SJCRH30 (cell line): ENCODE measurements around the gene CDK1. TPM values are rescaled to one million over a fixed set of nuclear protein-coding genes. Genes with fewer than 3 reads are reported as not detected.
A peak's percentile ranks its signal among the peaks of the same experiment; 100 is the strongest.

Experiments used
- DNase-seq, 2 experiments: peaks; one replicate each; pipeline ENCODE4 v3.0.0-alpha.2; 2015 to 2020
- H3K27ac ChIP-seq: fragments of 250-450 bp; sonication (Bioruptor Pico); 2 replicates; pipeline ENCODE4 v1.5.1; 2020; ENCODE audit warnings: mild to moderate bottlenecking, moderate library complexity
- H3K27me3 ChIP-seq: fragments of 250-450 bp; sonication (Bioruptor Pico); 2 replicates; pipeline ENCODE4 v1.5.1; 2020; ENCODE audit warnings: mild to moderate bottlenecking, moderate library complexity
- H3K36me3 ChIP-seq: fragments of 250-450 bp; sonication (Bioruptor Pico); 2 replicates; pipeline ENCODE4 v1.5.1; 2020; ENCODE audit warnings: mild to moderate bottlenecking, moderate library complexity
- H3K4me1 ChIP-seq: fragments of 250-450 bp; sonication (Bioruptor Pico); 2 replicates; pipeline ENCODE4 v1.5.1; 2020; ENCODE audit warnings: mild to moderate bottlenecking, moderate library complexity
- H3K4me3 ChIP-seq: fragments of 250-450 bp; sonication (Bioruptor Pico); 2 replicates; pipeline ENCODE4 v1.5.1; 2020; ENCODE audit warnings: mild to moderate bottlenecking, moderate library complexity
- H3K9me3 ChIP-seq: fragments of 250-450 bp; sonication (Bioruptor Pico); replicated peaks from 2 replicates; pipeline ENCODE4 v1.5.1; 2020; ENCODE audit warnings: mild to moderate bottlenecking, moderate library complexity
- total RNA-seq: library from RNA; depleted of rRNA; stranded (reverse); fragments of >200 nt; shearing (Covaris generic); gene quantifications from 2 replicates; pipeline ENCODE4 v1.2.3, GENCODE V29; 2014

Gene CDK1
- total RNA-seq, 1 experiment from 2014 or later, result 209 TPM

DNA sequence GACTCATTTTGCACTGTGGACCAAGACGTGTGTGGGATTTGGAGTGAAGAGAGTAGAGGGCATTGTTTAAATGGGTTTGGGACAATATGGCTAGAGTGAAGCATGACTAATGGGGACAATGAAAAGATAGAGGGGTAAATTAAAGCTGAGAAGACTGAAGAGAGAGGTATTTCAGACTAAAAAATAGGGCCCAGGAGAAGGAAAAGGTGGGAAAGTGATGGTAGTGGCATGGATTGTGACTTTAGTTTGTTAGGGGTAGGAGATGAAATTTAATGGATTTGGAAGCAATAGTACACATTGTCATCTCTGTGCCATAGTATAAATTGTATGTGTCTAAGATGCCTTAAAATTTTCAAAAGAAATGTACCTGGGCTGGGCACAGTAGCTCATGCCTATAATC lies 18.2 kb downstream of the CDK1 start:
- Histone ChIP-seq H3K4me1 (no peaks in the 10 kb centered on the region), H3K27ac (no peak overlapping the region), H3K27me3 (no peaks in the 10 kb centered on the region), H3K9me3 (no peaks in the 10 kb centered on the region), H3K4me3 (no peak overlapping the region), H3K36me3 (peaks cover 64% of the 10 kb centered on the region)
- no peak for DNase-seq

DNA sequence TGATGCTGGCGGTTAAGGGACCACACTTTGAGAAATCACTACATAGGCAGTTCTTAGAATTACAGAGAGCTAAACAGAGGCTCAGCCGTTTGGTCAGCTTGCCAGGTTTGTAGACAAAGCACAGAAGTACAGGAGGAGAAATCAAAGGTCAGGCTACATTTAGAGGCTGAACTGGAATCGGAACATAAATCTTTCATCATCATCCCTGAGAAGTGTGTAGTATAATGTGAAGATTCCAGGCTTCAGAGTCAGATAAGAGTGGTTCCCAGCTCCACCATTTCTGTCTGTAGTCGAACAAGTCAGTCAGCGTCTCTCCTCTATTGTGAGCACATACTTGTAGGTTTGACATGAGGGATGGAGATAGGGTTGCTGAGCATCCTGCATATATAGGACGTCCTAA lies 18.9 kb downstream of the CDK1 start:
- DNase-seq, result no peak
- H3K36me3 ChIP-seq, result peaks cover 59% of the 10 kb centered on the region

GRCh38 chr10:60798031-60798430 lies 19.8 kb downstream of the CDK1 start:
- no peaks in the 10 kb centered on the region for H3K4me1 ChIP-seq
- no peak overlapping the region for H3K4me3 ChIP-seq
- peaks cover 51% of the 10 kb centered on the region for H3K36me3 ChIP-seq
- H3K27me3 ChIP-seq, result no peaks in the 10 kb centered on the region
- H3K9me3 ChIP-seq, result no peaks in the 10 kb centered on the region
- no peak overlapping the region for H3K27ac ChIP-seq
- DNase-seq, result no peak

More for the DNA sequence above, 18.9 kb downstream of the CDK1 start:
- Histone ChIP-seq H3K4me1 (no peaks in the 10 kb centered on the region), H3K4me3 (no peak overlapping the region), H3K9me3 (no peaks in the 10 kb centered on the region), H3K27me3 (no peaks in the 10 kb centered on the region), H3K27ac (no peak overlapping the region)

GRCh38 chr10:60798870-60799269 lies 20.6 kb downstream of the CDK1 start:
- H3K4me3 ChIP-seq, result no peak overlapping the region
- H3K27ac ChIP-seq, result no peak overlapping the region
- H3K9me3 ChIP-seq, result no peaks in the 10 kb centered on the region
- peaks cover 43% of the 10 kb centered on the region for H3K36me3 ChIP-seq
- DNase-seq, result no peak
- no peaks in the 10 kb centered on the region for H3K4me1 ChIP-seq
- no peaks in the 10 kb centered on the region for H3K27me3 ChIP-seq

- Histone ChIP-seq H3K4me1 (no peaks in the 10 kb centered on the region), H3K4me3 (no peak overlapping the region), H3K27me3 (no peaks in the 10 kb centered on the region), H3K27ac (no peak overlapping the region), H3K36me3 (peaks cover 30% of the 10 kb centered on the region), H3K9me3 (no peaks in the 10 kb centered on the region)
- DNase-seq, result no peak
Observed at GRCh38 chr10:60799971-60800650, 21.8 kb downstream of the CDK1 start.

DNA sequence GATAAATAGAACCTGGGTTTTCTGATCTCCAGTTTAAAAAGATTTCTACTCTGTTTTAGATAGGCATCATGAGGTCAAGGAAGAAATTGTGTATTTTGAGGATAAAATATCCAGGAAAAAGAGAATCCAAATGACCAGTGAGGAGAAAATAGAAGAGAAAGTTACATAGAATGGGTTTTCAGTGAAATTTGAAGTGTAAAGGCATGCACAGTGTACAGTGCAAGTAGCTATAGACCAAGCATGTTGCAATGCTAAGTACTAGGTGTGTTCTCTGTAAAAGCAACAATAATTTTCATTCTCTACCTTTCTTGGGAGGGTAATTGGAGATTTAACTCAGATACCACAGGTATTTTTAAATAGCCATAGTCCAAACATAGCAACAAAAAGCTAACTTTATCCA lies 22.6 kb downstream of the CDK1 start:
- Histone ChIP-seq H3K9me3 (no peaks in the 10 kb centered on the region), H3K27ac (no peak overlapping the region), H3K4me1 (no peaks in the 10 kb centered on the region), H3K36me3 (peaks cover 24% of the 10 kb centered on the region), H3K4me3 (no peak overlapping the region), H3K27me3 (no peaks in the 10 kb centered on the region)
- no peak for DNase-seq

DNA sequence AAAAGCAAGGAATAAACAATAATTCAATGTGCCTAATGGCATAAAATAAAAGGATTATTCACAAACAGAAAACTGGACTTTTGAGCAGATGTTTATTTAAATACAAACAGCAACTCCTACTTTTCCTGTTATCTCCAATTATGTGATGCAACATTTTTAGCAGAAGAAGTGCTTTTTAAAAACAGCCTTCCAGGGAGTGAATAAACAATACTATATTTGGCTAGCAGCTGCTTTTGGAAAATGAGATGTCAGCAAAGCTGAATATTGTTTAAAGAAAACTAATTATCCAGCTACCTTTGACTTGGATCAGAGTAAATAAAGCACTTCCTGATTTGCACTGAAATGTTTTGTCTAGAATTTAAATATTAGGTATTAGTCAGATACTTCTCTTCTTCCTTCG lies 23.2 kb downstream of the CDK1 start:
- no peaks in the 10 kb centered on the region for H3K27me3 ChIP-seq
- peaks cover 18% of the 10 kb centered on the region for H3K36me3 ChIP-seq
- no peaks in the 10 kb centered on the region for H3K9me3 ChIP-seq
- no peak overlapping the region for H3K27ac ChIP-seq
- DNase-seq, result no peak
- no peaks in the 10 kb centered on the region for H3K4me1 ChIP-seq
- no peak overlapping the region for H3K4me3 ChIP-seq

DNA sequence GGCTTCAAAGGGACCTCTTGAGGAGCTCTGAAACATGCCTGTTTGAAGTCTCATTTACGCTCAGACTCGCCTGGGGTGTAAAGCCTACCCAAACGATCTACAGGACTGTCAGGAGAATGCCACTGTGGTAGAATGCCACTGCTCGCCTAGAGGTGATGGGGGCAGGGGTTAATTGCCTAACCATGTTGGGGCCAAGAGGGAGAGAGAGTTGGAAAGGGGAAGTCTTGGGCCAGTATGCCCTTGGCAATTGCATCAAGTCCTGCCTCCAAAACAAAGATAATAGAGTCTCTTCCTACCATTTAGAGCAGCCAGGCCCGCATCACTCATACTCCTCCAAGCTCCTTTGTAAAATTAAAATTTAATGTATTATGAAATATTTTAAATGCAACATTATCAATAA lies 25.2 kb downstream of the CDK1 start:
- no peak overlapping the region for H3K27ac ChIP-seq
- H3K36me3 ChIP-seq, result peaks cover 5% of the 10 kb centered on the region
- H3K4me1 ChIP-seq, result no peaks in the 10 kb centered on the region
- H3K9me3 ChIP-seq, result no peaks in the 10 kb centered on the region
- H3K4me3 ChIP-seq, result no peak overlapping the region
- H3K27me3 ChIP-seq, result no peaks in the 10 kb centered on the region
- no peak for DNase-seq

DNA sequence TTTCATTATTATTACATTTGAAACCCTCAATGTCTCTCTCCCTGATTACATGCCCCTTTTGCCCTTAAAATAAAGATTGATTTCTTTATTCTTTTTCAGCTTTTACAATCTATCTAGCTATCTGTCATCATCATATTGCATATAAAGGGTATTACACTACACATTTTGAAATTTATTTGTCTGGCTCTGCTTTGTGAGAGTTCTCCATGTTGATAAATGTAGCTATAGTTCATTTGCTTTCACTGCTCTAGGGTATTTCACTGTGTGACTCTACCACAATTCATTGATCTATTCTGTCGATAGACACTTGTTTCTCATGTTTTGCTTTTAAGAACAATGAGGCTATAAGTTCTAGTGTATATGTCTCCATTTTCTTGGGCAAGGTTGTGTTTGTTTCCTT lies 25.6 kb downstream of the CDK1 start:
- Histone ChIP-seq H3K27ac (no peak overlapping the region), H3K27me3 (no peaks in the 10 kb centered on the region), H3K36me3 (peaks cover 5% of the 10 kb centered on the region), H3K4me1 (no peaks in the 10 kb centered on the region), H3K4me3 (no peak overlapping the region), H3K9me3 (no peaks in the 10 kb centered on the region)
- no peak for DNase-seq

- H3K4me3 ChIP-seq, result no peak overlapping the region
- DNase-seq, result no peak
- no peaks in the 10 kb centered on the region for H3K27me3 ChIP-seq
- H3K36me3 ChIP-seq, result peaks cover 3% of the 10 kb centered on the region; the same call in 1 of the 2 replicates
- no peak overlapping the region for H3K27ac ChIP-seq
- H3K4me1 ChIP-seq, result no peaks in the 10 kb centered on the region; the same call in 1 of the 2 replicates
- no peaks in the 10 kb centered on the region for H3K9me3 ChIP-seq
Observed at GRCh38 chr10:60806921-60807320, 28.6 kb downstream of the CDK1 start.

GRCh38 chr10:60807499-60807898 lies 29.2 kb downstream of the CDK1 start:
- H3K4me1 ChIP-seq, result no peaks in the 10 kb centered on the region; the same call in 1 of the 2 replicates
- H3K4me3 ChIP-seq, result no peak overlapping the region
- no peaks in the 10 kb centered on the region for H3K27me3 ChIP-seq
- H3K27ac ChIP-seq, result no peak overlapping the region
- no peaks in the 10 kb centered on the region for H3K9me3 ChIP-seq
- DNase-seq, result no peak
- H3K36me3 ChIP-seq, result no peaks in the 10 kb centered on the region

DNA sequence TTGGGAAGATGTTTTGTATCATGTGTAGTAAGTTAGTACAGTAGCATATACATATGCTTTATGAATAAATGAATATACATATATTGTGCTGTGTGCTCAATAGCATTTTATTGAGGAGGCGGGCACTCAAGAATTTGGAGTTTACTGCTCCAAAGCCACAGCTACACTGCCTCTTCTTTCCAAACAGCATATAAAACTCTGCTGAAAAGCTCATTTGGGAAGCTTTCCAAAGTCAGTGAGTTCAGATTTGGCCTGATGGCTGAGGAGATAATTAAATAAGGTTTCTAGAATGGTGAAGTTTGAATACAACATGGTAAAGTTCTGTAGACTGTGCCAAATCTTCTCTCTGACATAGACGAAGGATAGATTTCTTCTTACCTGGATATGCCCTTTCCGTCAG lies 29.8 kb downstream of the CDK1 start:
- Histone ChIP-seq H3K27ac (no peak overlapping the region), H3K36me3 (no peaks in the 10 kb centered on the region)

DNA sequence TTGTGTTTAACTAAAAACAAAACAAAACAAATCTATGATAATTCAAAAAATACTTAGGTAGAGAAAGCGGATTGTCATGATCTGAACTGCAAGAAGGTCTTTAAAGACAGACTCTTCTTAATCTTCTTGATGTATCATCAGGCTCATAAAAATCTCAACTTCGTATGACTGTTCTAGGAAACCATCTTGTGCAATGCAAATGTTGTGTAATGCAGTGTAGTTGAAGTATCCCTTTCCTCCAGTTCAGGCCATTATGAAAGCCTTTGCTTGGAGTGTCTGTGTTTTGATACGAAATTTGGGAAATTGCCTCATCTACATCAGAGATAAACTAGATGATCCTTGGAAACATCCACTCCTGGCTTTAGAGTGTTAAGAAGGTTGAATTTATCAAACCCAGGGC lies 30.9 kb downstream of the CDK1 start:
- Histone ChIP-seq H3K9me3 (no peaks in the 10 kb centered on the region), H3K27ac (no peak overlapping the region), H3K4me1 (no peaks in the 10 kb centered on the region; the same call in 1 of the 2 replicates), H3K36me3 (no peaks in the 10 kb centered on the region), H3K4me3 (no peak overlapping the region), H3K27me3 (no peaks in the 10 kb centered on the region)
- DNase-seq, result no peak

More for the DNA sequence above, 29.8 kb downstream of the CDK1 start:
- no peaks in the 10 kb centered on the region for H3K9me3 ChIP-seq
- H3K4me1 ChIP-seq, result no peaks in the 10 kb centered on the region; the same call in 1 of the 2 replicates
- H3K27me3 ChIP-seq, result no peaks in the 10 kb centered on the region
- no peak for DNase-seq
- no peak overlapping the region for H3K4me3 ChIP-seq

- H3K4me1 ChIP-seq, result no peaks in the 10 kb centered on the region; the same call in 1 of the 2 replicates
- no peak overlapping the region for H3K4me3 ChIP-seq
- H3K27me3 ChIP-seq, result no peaks in the 10 kb centered on the region
- peak in 1 of 2 experiments; percentile 19 for DNase-seq
- H3K9me3 ChIP-seq, result no peaks in the 10 kb centered on the region
- no peak overlapping the region for H3K27ac ChIP-seq
- no peaks in the 10 kb centered on the region for H3K36me3 ChIP-seq
Observed at GRCh38 chr10:60810437-60811182, 32.3 kb downstream of the CDK1 start.

DNA sequence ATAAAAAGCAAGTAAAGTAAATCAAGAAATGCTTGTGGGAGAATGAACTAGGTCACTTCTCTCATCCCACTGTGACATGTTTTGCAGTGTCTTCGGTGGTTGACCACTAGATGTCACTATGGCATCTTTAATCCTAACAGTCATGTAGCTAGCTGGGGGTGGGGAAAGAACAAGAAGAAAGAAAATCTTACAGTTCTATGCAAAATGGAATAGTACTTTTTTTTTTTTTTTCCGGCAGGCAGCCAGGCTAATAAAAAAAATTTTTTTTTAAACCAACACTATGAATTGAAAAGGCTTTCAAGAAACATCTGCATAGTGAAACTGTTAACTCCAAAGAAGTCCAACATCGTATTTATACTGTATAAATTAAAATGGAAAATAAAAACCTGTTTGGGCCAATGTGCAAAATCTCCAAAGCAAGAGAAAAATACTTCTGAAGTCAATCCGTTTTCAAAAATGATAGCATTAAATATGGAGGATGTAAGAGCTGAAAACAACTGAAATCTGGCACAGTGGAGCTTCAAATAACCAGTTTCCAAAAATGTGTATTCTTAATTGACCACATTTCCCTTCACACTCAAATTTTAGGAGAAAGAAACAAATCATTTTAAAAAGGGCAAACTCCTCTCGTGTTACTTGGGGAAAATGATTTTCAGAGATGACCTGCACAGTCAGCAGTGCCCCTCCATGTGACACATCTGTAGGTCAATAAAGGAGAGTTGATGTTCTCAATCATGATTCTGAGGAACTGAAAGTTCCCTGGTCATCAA lies 38.5 kb downstream of the CDK1 start:
- no peaks in the 10 kb centered on the region for H3K27me3 ChIP-seq
- no peaks in the 10 kb centered on the region for H3K9me3 ChIP-seq
- peaks cover 27% of the 10 kb centered on the region for H3K4me1 ChIP-seq
- DNase-seq, result peak; percentile 44 to 85
- H3K4me3 ChIP-seq, result no peak overlapping the region
- H3K27ac ChIP-seq, result peak overlapping the region; percentile 22; the same call in 1 of the 2 replicates
- H3K36me3 ChIP-seq, result no peaks in the 10 kb centered on the region
